Measurements from ENCODE around the gene CDC42BPA. TPM values are rescaled to one million over a fixed set of nuclear protein-coding genes. Genes with fewer than 3 reads are reported as not detected.

The CDC42BPA gene
- total and polyA plus RNA-seq, 2 of the 13 experiments (the other 11 are each of a cell fraction or from before 2014, with no cell fraction given), result 6.5 to 16.0 TPM

GRCh38 chr1:226945106-226945857, 373.0 kb downstream of the CDC42BPA start (continued):
- TF ChIP-seq ARID2 (CRISPR knock-in tag; IDR thresholded peaks at IDR 0.05; ENCODE audit: borderline replicate concordance), result no peak
- TF ChIP-seq SAP130 (CRISPR knock-in tag; IDR thresholded peaks at IDR 0.05; ENCODE audit: low read depth), result peak; percentile 95
- TF ChIP-seq NCOR1 (IDR thresholded peaks at IDR 0.05; ENCODE audit: borderline replicate concordance, low read length), result peak; percentile 28; the same call in 1 of the 2 replicates
- 0 out of 2 replicates have a peak, but pooled peaks have one; percentile 46 for TF ChIP-seq MTERF4 (CRISPR knock-in tag; IDR thresholded peaks at IDR 0.05)
- TF ChIP-seq ZNF446 (CRISPR knock-in tag; IDR thresholded peaks at IDR 0.05), result no peak
- TF ChIP-seq CAMTA2 (CRISPR knock-in tag; IDR thresholded peaks at IDR 0.05; ENCODE audit: borderline replicate concordance), result no peak
- no peak; the same call in 1 of the 2 replicates for TF ChIP-seq ZMAT3 (CRISPR knock-in tag; conservative IDR thresholded peaks at IDR 0.05)
- no peak for TF ChIP-seq ZNF235 (CRISPR knock-in tag; IDR thresholded peaks at IDR 0.05; ENCODE audit: borderline replicate concordance)
- 0 out of 2 replicates have a peak, but pooled peaks have one; percentile 40 for TF ChIP-seq ZNF296 (CRISPR knock-in tag; conservative IDR thresholded peaks at IDR 0.05)
- no peak for TF ChIP-seq SOX6 (IDR thresholded peaks at IDR 0.05)
- peak; percentile 86 for TF ChIP-seq SOX6 (CRISPR knock-in tag; IDR thresholded peaks at IDR 0.05)
- TF ChIP-seq ZNF784 (CRISPR knock-in tag; IDR thresholded peaks at IDR 0.05; ENCODE audit: borderline replicate concordance), result no peak
- TF ChIP-seq ZNF17 (CRISPR knock-in tag; IDR thresholded peaks at IDR 0.05), result no peak
- TF ChIP-seq CCAR2 (optimal IDR thresholded peaks at IDR 0.05; ENCODE audit: low read depth, low read length), result no peak
- no peak for TF ChIP-seq EZH2 (conservative IDR thresholded peaks at IDR 0.05; ENCODE audit: low read depth, low read length)
- TF ChIP-seq ZNF24 (IDR thresholded peaks at IDR 0.05), result no peak
- TF ChIP-seq TEAD3 (CRISPR knock-in tag; optimal IDR thresholded peaks at IDR 0.05; ENCODE audit: borderline replicate concordance), result peak; percentile 62
- peak; percentile 47; the same call in 1 of the 2 replicates for TF ChIP-seq ZNF724P (CRISPR knock-in tag; IDR thresholded peaks at IDR 0.05; ENCODE audit: borderline replicate concordance)
- TF ChIP-seq YEATS4 (CRISPR knock-in tag; IDR thresholded peaks at IDR 0.05; ENCODE audit: borderline replicate concordance), result no peak; the same call in 1 of the 2 replicates
- TF ChIP-seq MXD3 (CRISPR knock-in tag; IDR thresholded peaks at IDR 0.05), result peak; percentile 57; the same call in 1 of the 2 replicates
- TF ChIP-seq CBX2 (IDR thresholded peaks at IDR 0.05; ENCODE audit: low read depth, low read length), result no peak
- TF ChIP-seq CBX2 (CRISPR knock-in tag; IDR thresholded peaks at IDR 0.05; ENCODE audit: low read depth), result no peak
- no peak for TF ChIP-seq BRD4 (CRISPR knock-in tag; IDR thresholded peaks at IDR 0.05)
- TF ChIP-seq IKZF1 (IDR thresholded peaks at IDR 0.05), result no peak
- no peak for TF ChIP-seq HOXA7 (CRISPR knock-in tag; IDR thresholded peaks at IDR 0.05)
- no peak; the same call in 1 of the 2 replicates for TF ChIP-seq HOMEZ (CRISPR knock-in tag; IDR thresholded peaks at IDR 0.05; ENCODE audit: low read depth)
- TF ChIP-seq ZNF557 (CRISPR knock-in tag; IDR thresholded peaks at IDR 0.05), result no peak
- peak; percentile 72 for TF ChIP-seq KLF11 (CRISPR knock-in tag; IDR thresholded peaks at IDR 0.05)
- TF ChIP-seq TBX2 (CRISPR knock-in tag; IDR thresholded peaks at IDR 0.05; ENCODE audit: borderline replicate concordance), result peak; percentile 89
- TF ChIP-seq TSC22D2 (CRISPR knock-in tag; IDR thresholded peaks at IDR 0.05; ENCODE audit: borderline replicate concordance), result peak; percentile 55; the same call in 1 of the 2 replicates
